IMR-90 (cell line): ENCODE measurements around the gene SLC17A3. TPM values are rescaled to one million over a fixed set of nuclear protein-coding genes. Genes with fewer than 3 reads are reported as not detected.

ENCODE experiments used
- ATAC-seq: fragments of 200-7000 bp; cut with Tn5 transposase; 2 replicates; pipeline ENCODE4 v1.9.1; 2020; ENCODE audit warnings: low read depth, mild to moderate bottlenecking, moderate library complexity
- BruUV-seq: library from RNA; stranded (reverse); fragments of 400-500 nt; replicated peaks from 2 replicates; lab custom pipeline; 2021; lab: Mats Ljungman, UMichigan
- CTCF ChIA-PET: fragments of 300-600 bp; formaldehyde crosslinking; extraction: SDS; loops from one replicate; lab custom pipeline; 2021; ENCODE audit warnings: antibody characterized with exemption; lab: Yijun Ruan, JAX
- POLR2A ChIA-PET: fragments of 300-600 bp; sonication (Branson Sonifier 250); formaldehyde crosslinking; loops from one replicate; lab custom pipeline; 2022; ENCODE audit warnings: antibody characterized with exemption; ENCODE audit not compliant: unreplicated experiment; lab: Charles Lee
- DNase-seq: peaks from one replicate; pipeline ENCODE4 v3.0.0; 2013
- H2AFZ ChIP-seq: replicated peaks from 2 replicates; pipeline ENCODE3; 2013; ENCODE audit warnings: low read length, mild to moderate bottlenecking; ENCODE audit not compliant: poor library complexity
- H2AK5ac ChIP-seq: 2 replicates; pipeline ENCODE4 v1.6.1; 2013; ENCODE audit warnings: low read depth, low read length, inconsistent platforms
- H2AK9ac ChIP-seq: replicated peaks from 2 replicates; pipeline ENCODE3; 2013; ENCODE audit warnings: mild to moderate bottlenecking, low read depth, low read length, moderate library complexity; ENCODE audit not compliant: poor library complexity
- H2BK120ac ChIP-seq: 2 replicates; pipeline ENCODE4 v1.6.1; 2013; ENCODE audit warnings: low read depth, low read length, inconsistent platforms
- H2BK15ac ChIP-seq: 3 replicates; pipeline ENCODE4 v1.6.1; 2013; ENCODE audit warnings: low read depth, low read length, inconsistent platforms
- H2BK20ac ChIP-seq: 2 replicates; pipeline ENCODE4 v1.6.1; 2013; ENCODE audit warnings: low read depth, mild to moderate bottlenecking, inconsistent platforms, low read length, moderate library complexity
- H2BK5ac ChIP-seq: 2 replicates; pipeline ENCODE4 v1.6.1; 2013; ENCODE audit warnings: mild to moderate bottlenecking, low read depth, low read length, inconsistent platforms; ENCODE audit not compliant: poor library complexity, severe bottlenecking
- H3K14ac ChIP-seq: replicated peaks from 2 replicates; pipeline ENCODE4 v1.6.1; 2013; ENCODE audit warnings: low read depth, low read length, inconsistent platforms
- H3K18ac ChIP-seq: 2 replicates; pipeline ENCODE4 v1.6.1; 2013; ENCODE audit warnings: low read depth, low read length, control low read depth
- H3K23ac ChIP-seq: 2 replicates; pipeline ENCODE4 v1.6.1; 2013; ENCODE audit warnings: low read depth, low read length, inconsistent platforms
- H3K27ac ChIP-seq: 2 replicates; pipeline ENCODE4 v1.5.1; 2013; ENCODE audit warnings: mild to moderate bottlenecking, control low read depth, low read length; ENCODE audit not compliant: insufficient read depth
- H3K27me3 ChIP-seq: 2 replicates; pipeline ENCODE4 v1.6.1; 2013; ENCODE audit warnings: low read length; ENCODE audit not compliant: control insufficient read depth, insufficient read depth
- H3K36me3 ChIP-seq: 2 replicates; pipeline ENCODE4 v1.6.1; 2013; ENCODE audit warnings: low read length, mixed read lengths; ENCODE audit not compliant: control insufficient read depth, insufficient read depth
- H3K4ac ChIP-seq: 2 replicates; pipeline ENCODE4 v1.6.1; 2013; ENCODE audit warnings: low read depth, low read length, inconsistent platforms
- H3K4me1 ChIP-seq: 2 replicates; pipeline ENCODE4 v1.6.1; 2013; ENCODE audit warnings: low read length, mixed read lengths; ENCODE audit not compliant: control insufficient read depth, insufficient read depth
- H3K4me2 ChIP-seq: 2 replicates; pipeline ENCODE4 v1.6.1; 2013; ENCODE audit warnings: low read depth, mild to moderate bottlenecking, control low read depth, low read length, moderate library complexity
- H3K4me3 ChIP-seq: 2 replicates; pipeline ENCODE4 v1.5.1; 2013; ENCODE audit warnings: low read depth, mild to moderate bottlenecking, control low read depth, low read length, moderate library complexity; ENCODE audit not compliant: insufficient read depth
- H3K56ac ChIP-seq: 2 replicates; pipeline ENCODE4 v1.6.1; 2013; ENCODE audit warnings: low read length, inconsistent platforms; ENCODE audit not compliant: insufficient read depth; ENCODE audit errors: extremely low read depth
- H3K79me1 ChIP-seq, 2 experiments: 2 replicates each; pipeline ENCODE4 v1.6.1; 2013; ENCODE audit warnings: low read length in 2 of 2, inconsistent platforms in 1 of 2, low read depth in 1 of 2
- H3K9ac ChIP-seq: 2 replicates; pipeline ENCODE4 v1.6.1; 2013; ENCODE audit warnings: low read depth, low read length, control low read depth
- H3K9me1 ChIP-seq: 2 replicates; pipeline ENCODE4 v1.6.1; 2013; ENCODE audit warnings: low read length, inconsistent platforms; ENCODE audit not compliant: insufficient read depth
- H3K9me3 ChIP-seq: 2 replicates; pipeline ENCODE4 v1.6.1; 2013; ENCODE audit warnings: low read length; ENCODE audit not compliant: control insufficient read depth, insufficient read depth
- H4K20me1 ChIP-seq: 2 replicates; pipeline ENCODE4 v1.6.1; 2013; ENCODE audit warnings: low read length, inconsistent platforms; ENCODE audit not compliant: insufficient read depth
- H4K5ac ChIP-seq: 2 replicates; pipeline ENCODE4 v1.6.1; 2013; ENCODE audit warnings: mild to moderate bottlenecking, low read depth, low read length, control low read depth
- H4K8ac ChIP-seq, 2 experiments: 2 replicates each; pipeline ENCODE4 v1.6.1; 2013; ENCODE audit warnings: low read depth in 2 of 2, low read length in 2 of 2, control low read depth in 1 of 2, inconsistent platforms in 1 of 2
- H4K91ac ChIP-seq: 2 replicates; pipeline ENCODE4 v1.6.1; 2013; ENCODE audit warnings: low read depth, low read length, inconsistent platforms; ENCODE audit not compliant: insufficient read depth
- BHLHE40 ChIP-seq: fragments of 150-350 bp; IDR thresholded peaks from 2 replicates; pipeline ENCODE4 v1.6.1; 2016; ENCODE audit warnings: mild to moderate bottlenecking, low read depth, low read length
- CEBPB ChIP-seq: IDR thresholded peaks from 2 replicates; pipeline ENCODE4 v1.6.1; 2012; ENCODE audit warnings: low read depth, low read length, improper control_type of control experiment
- CHD1 ChIP-seq: IDR thresholded peaks from 2 replicates; pipeline ENCODE4 v1.6.1; 2012; ENCODE audit warnings: low read depth, low read length, improper control_type of control experiment
- CTCF ChIP-seq: conservative IDR thresholded peaks from 2 replicates; pipeline ENCODE4 v1.5.1; 2012; ENCODE audit warnings: mild to moderate bottlenecking, low read depth, low read length, improper control_type of control experiment
- FOS ChIP-seq: fragments of 150-350 bp; IDR thresholded peaks from 2 replicates; pipeline ENCODE4 v1.6.1; 2016; ENCODE audit warnings: low read depth, low read length
- MAFK ChIP-seq: IDR thresholded peaks from 2 replicates; pipeline ENCODE4 v1.6.1; 2012; ENCODE audit warnings: low read depth, low read length, improper control_type of control experiment
- NFE2L2 ChIP-seq: fragments of 150-350 bp; IDR thresholded peaks from 2 replicates; pipeline ENCODE4 v1.6.1; 2016; ENCODE audit warnings: low read depth, mild to moderate bottlenecking, low read length
- RFX5 ChIP-seq: IDR thresholded peaks from 2 replicates; pipeline ENCODE4 v1.8.0; 2012; ENCODE audit warnings: low read depth, mild to moderate bottlenecking, low read length, moderate library complexity
- WGBS, 2 experiments: methylation state at CpG; one replicate each; pipeline versions ENCODE4 v1.1.5 to v1.1.7; 2013; ENCODE audit warnings: missing lambda C conversion rate in 2 of 2; ENCODE audit not compliant: insufficient read length in 1 of 2; ENCODE audit errors: extremely low coverage in 2 of 2; 5-methylcytosine and 5-hydroxymethylcytosine counted together
- dilution Hi-C: fragments of 300-500 bp; cut with HindIII; formaldehyde crosslinking; loops from one replicate; pipeline ENCODE4 v1.14.3; 2018; ENCODE audit warnings: low sequenced_read_pairs; ENCODE audit not compliant: unreplicated experiment
- in situ Hi-C: fragments of 300-500 bp; cut with MboI; formaldehyde crosslinking; loops from 3 replicates; pipeline ENCODE4 v1.14.3; 2019; ENCODE audit warnings: low sequenced_read_pairs, inconsistent platforms, mixed read lengths
- intact Hi-C: fragments of 100-400 bp; cut with micrococcal nuclease; formaldehyde crosslinking; loops from 2 replicates; pipeline ENCODE4 v1.10.0; 2022
- polyA plus RNA-seq, 3 experiments: library from polyadenylated mRNA; depleted of rRNA; stranded (reverse); fragments of >200 nt; gene quantifications; 2 replicates each; pipeline ENCODE4 v1.2.3, GENCODE V29; 2012; ENCODE audit warnings: low replicate concordance in 1 of 3
- total RNA-seq: library from RNA; depleted of rRNA; stranded (reverse); fragments of >200 nt; gene quantifications from 2 replicates; pipeline ENCODE4 v1.2.3, GENCODE V29; 2012
- TF ChIP-seq, protein P1 (sequence below): fragments of 150-350 bp; IDR thresholded peaks from 2 replicates; pipeline ENCODE4 v1.6.1; 2016; ENCODE audit warnings: low read depth, mild to moderate bottlenecking, low read length, moderate library complexity, borderline replicate concordance
- TF ChIP-seq, protein P2 (sequence below): fragments of 150-350 bp; IDR thresholded peaks from 2 replicates; pipeline ENCODE4 v1.6.1; 2017; ENCODE audit warnings: mild to moderate bottlenecking, antibody characterized with exemption, low read length, low read depth

The SLC17A3 gene
- total and polyA plus RNA-seq, 2 of the 4 experiments (the other 2 are of a cell fraction): not detected

DNA sequence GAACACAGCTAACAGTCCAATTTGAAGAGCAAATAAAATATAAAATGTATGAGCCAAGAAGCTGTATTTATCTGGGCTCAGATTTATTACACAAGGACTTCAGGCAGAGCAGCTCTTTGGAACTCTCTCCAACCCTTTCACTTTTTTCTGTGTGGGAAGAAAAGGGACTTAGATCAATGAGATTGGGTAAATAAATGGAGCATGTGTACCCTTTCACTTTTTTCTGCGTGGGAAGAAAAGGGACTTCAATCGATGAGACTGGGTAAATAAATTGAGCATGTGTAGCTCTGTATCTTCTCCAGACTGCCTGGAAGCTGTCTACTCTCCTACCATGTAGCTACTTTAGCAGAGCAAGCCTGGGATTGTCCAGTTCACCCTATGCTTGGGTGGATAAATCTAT is 10.7 kb downstream of the SLC17A3 start:
- Histone ChIP-seq H4K5ac (no peak overlapping the region), H3K18ac (no peak overlapping the region), H3K9me3 (no peaks in the 10 kb centered on the region), H2AK9ac (no peak overlapping the region), H3K14ac (no peak overlapping the region), H3K56ac (no peak overlapping the region), H3K4me1 (no peaks in the 10 kb centered on the region), H4K8ac (no peak overlapping the region), H3K27ac (no peak overlapping the region), H3K9me1 (no peaks in the 10 kb centered on the region), H2BK20ac (no peak overlapping the region), H4K20me1 (no peaks in the 10 kb centered on the region), H2AFZ (no peak overlapping the region), H2BK120ac (no peak overlapping the region), H2BK15ac (no peak overlapping the region), H3K36me3 (no peaks in the 10 kb centered on the region), H2AK5ac (no peak overlapping the region), H3K9ac (no peak overlapping the region), H3K4me2 (no peak overlapping the region), H3K79me1 (no peaks in the 10 kb centered on the region), H2BK5ac (no peak overlapping the region), H3K23ac (no peak overlapping the region), H3K4me3 (no peak overlapping the region), H3K4ac (no peak overlapping the region), H3K27me3 (no peaks in the 10 kb centered on the region), H4K91ac (no peak overlapping the region)
- BruUV-seq: no TSS peak
- ChIA-PET POLR2A (no interaction called here), CTCF (no interaction called here)
- dilution Hi-C loops: no loop called here
- intact Hi-C loops: no loop called here
- in situ Hi-C loops: no loop called here
- ATAC-seq: no peak
- TF ChIP-seq CHD1: no peak
- TF ChIP-seq CTCF: no peak
- TF ChIP-seq, protein P1, sequence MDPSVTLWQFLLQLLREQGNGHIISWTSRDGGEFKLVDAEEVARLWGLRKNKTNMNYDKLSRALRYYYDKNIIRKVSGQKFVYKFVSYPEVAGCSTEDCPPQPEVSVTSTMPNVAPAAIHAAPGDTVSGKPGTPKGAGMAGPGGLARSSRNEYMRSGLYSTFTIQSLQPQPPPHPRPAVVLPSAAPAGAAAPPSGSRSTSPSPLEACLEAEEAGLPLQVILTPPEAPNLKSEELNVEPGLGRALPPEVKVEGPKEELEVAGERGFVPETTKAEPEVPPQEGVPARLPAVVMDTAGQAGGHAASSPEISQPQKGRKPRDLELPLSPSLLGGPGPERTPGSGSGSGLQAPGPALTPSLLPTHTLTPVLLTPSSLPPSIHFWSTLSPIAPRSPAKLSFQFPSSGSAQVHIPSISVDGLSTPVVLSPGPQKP: no peak
- TF ChIP-seq FOS: no peak
- TF ChIP-seq RFX5: no peak
- TF ChIP-seq, protein P2, sequence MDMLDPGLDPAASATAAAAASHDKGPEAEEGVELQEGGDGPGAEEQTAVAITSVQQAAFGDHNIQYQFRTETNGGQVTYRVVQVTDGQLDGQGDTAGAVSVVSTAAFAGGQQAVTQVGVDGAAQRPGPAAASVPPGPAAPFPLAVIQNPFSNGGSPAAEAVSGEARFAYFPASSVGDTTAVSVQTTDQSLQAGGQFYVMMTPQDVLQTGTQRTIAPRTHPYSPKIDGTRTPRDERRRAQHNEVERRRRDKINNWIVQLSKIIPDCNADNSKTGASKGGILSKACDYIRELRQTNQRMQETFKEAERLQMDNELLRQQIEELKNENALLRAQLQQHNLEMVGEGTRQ: no peak
- no peak for TF ChIP-seq BHLHE40
- TF ChIP-seq MAFK: no peak
- no peak for TF ChIP-seq NFE2L2
- TF ChIP-seq CEBPB: no peak
- WGBS, 2 experiments: no CpG with 5 or more reads among the region's 2 CpGs
- DNase-seq: no peak
